ENCODE data around the gene CTTNBP2.

- TF ChIP-seq, protein P1, sequence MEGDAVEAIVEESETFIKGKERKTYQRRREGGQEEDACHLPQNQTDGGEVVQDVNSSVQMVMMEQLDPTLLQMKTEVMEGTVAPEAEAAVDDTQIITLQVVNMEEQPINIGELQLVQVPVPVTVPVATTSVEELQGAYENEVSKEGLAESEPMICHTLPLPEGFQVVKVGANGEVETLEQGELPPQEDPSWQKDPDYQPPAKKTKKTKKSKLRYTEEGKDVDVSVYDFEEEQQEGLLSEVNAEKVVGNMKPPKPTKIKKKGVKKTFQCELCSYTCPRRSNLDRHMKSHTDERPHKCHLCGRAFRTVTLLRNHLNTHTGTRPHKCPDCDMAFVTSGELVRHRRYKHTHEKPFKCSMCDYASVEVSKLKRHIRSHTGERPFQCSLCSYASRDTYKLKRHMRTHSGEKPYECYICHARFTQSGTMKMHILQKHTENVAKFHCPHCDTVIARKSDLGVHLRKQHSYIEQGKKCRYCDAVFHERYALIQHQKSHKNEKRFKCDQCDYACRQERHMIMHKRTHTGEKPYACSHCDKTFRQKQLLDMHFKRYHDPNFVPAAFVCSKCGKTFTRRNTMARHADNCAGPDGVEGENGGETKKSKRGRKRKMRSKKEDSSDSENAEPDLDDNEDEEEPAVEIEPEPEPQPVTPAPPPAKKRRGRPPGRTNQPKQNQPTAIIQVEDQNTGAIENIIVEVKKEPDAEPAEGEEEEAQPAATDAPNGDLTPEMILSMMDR (IDR thresholded peaks at IDR 0.05), result no peak
- no peak for TF ChIP-seq POLR2A (IDR thresholded peaks at IDR 0.05)
- TF ChIP-seq EP300 (IDR thresholded peaks at IDR 0.05), result no peak
These were observed 98.3 kb downstream of the CTTNBP2 start for GRCh38 chr7:117774943-117775342.
